Heart right ventricle (tissue), 16 donors: ENCODE data around the gene HSPA4L. TPM values are rescaled to one million over a fixed set of nuclear protein-coding genes. Genes with fewer than 3 reads are reported as not detected.

Source experiments
- ATAC-seq, 8 donors: fragments of 200-7000 bp; cut with Tn5 transposase; one replicate each; pipeline ENCODE4 v1.9.1; 2020; ENCODE audit warnings: mild to moderate bottlenecking in 8 of 8, moderate library complexity in 8 of 8, moderate number of reproducible peaks in 1 of 8
- DNase-seq, 2 donors: peaks; one replicate each; pipeline ENCODE4 v3.0.0-alpha.2; 2020
- H3K27ac ChIP-seq, 10 donors: fragments of 200-600 bp; sonication (generic) in 2 of 10; one replicate each; pipeline versions ENCODE4 v1.5.0 to v1.8.0; 2020 to 2022; ENCODE audit warnings: mild to moderate bottlenecking in 3 of 10
- H3K27me3 ChIP-seq, 7 donors: fragments of 200-600 bp; one replicate each; pipeline ENCODE4 v1.8.0; 2021 to 2022; ENCODE audit warnings: mild to moderate bottlenecking in 2 of 7
- H3K36me3 ChIP-seq, 9 donors: fragments of 200-600 bp; sonication (generic) in 1 of 9; one replicate each; pipeline versions ENCODE4 v1.5.0 to v1.8.0; 2020 to 2022; ENCODE audit warnings: mild to moderate bottlenecking in 2 of 9
- H3K4me1 ChIP-seq, 9 donors: fragments of 200-600 bp; sonication (generic) in 1 of 9; one replicate each; pipeline versions ENCODE4 v1.5.0 to v1.8.0; 2020 to 2022; ENCODE audit warnings: mild to moderate bottlenecking in 4 of 9
- H3K4me3 ChIP-seq, 10 donors: fragments of 200-600 bp; sonication (generic) in 2 of 10; one replicate each; pipeline versions ENCODE4 v1.5.0 to v1.8.0; 2020 to 2022; ENCODE audit warnings: mild to moderate bottlenecking in 7 of 10, moderate library complexity in 2 of 10
- H3K9me3 ChIP-seq, 11 donors: fragments of 200-600 bp in 10 of 11; sonication (generic) in 2 of 11; one replicate each; pipeline versions ENCODE4 v1.5.0 to v1.8.0; 2013 to 2022; ENCODE audit warnings: mild to moderate bottlenecking in 2 of 11, control low read depth in 1 of 11, moderate library complexity in 1 of 11
- WGBS, 2 donors: extraction: QIAGEN DNeasy Blood & Tissue Kit; methylation state at CpG; one replicate each; pipeline ENCODE4 v1.1.7; 2013; ENCODE audit warnings: inconsistent platforms in 1 of 2; 5-methylcytosine and 5-hydroxymethylcytosine counted together
- intact Hi-C, 10 donors: fragments of 100-400 bp; cut with DNase I; formaldehyde crosslinking; loops; one replicate each; pipeline versions ENCODE4 v1.11.1 to v1.14.2; 2022
- polyA plus RNA-seq, 2 donors: library from polyadenylated mRNA; stranded (reverse); fragments of 200-250 nt; gene quantifications; one replicate each; pipeline ENCODE4 v1.2.3, GENCODE V29; 2013
- total RNA-seq, 10 donors: library from RNA; stranded (reverse); fragmentation: NEBNext Ultra II Directional in 3 of 10; extraction: Animal tissue kit (Norgen Biotek cat#: 25700) in 3 of 10; gene quantifications; one replicate each; pipeline versions ENCODE4 v1.2.1 to v1.2.4, GENCODE V29; 2021 to 2023
- TF ChIP-seq, protein P1 (sequence below), 9 donors: fragments of 200-600 bp; sonication (generic) in 2 of 9; IDR thresholded peaks; one replicate each; pipeline versions ENCODE4 v1.5.0 to v1.8.0; 2021 to 2022; ENCODE audit warnings: antibody characterized with exemption in 9 of 9, mild to moderate bottlenecking in 5 of 9, moderate library complexity in 1 of 9
- donor health status: Arrhythmogenic right ventricular cardiomyopathy.
- donor health status: ischemic (EF 13 %, LVEDD 7.1; RV severe dilation, severe dysfunction).
- donor health status: healthy with polysubstance abuse.
- donor health status: DM: no; HTN: yes; CAD: no.
- donor health status: DM: no; HTN: no; CAD: no.
- donor health status: ischemic (EF 25% LVEDD 6.9; RV normal size, moderate dysfunction).
- donor health status: ischemic (EF 25% LVEDD 5.7; RV mildly dilated, moderate dysfunction).
- donor health status: healthy.
- donor health status: DM: yes; HTN: yes; CAD: no.
- donor health status: Ischemic cardiomyopathy.
- donor health status: ischemic (EF 35%, LVEDD 5.7; RV mildly dilated, moderate dysfunction).
- donor health status: nonischemic (EF 11% LVEDD 7.7; RV severe dilation, severe dysfunction).
- donor health status: DM: yes; HTN: yes; CAD: no.
- donor health status: PGD.
- donor health status: ischemic (EF 29% LVEDD 5.4; RV normal size, mild dysfunction).
- donor health status: nonischemic (EF 23%, LVEDD 6.1; RV moderate dilation, normal function).

The HSPA4L gene
- total and polyA plus RNA-seq, 12 donors, result 1.2 to 21.9 (median 11.1) TPM

DNA sequence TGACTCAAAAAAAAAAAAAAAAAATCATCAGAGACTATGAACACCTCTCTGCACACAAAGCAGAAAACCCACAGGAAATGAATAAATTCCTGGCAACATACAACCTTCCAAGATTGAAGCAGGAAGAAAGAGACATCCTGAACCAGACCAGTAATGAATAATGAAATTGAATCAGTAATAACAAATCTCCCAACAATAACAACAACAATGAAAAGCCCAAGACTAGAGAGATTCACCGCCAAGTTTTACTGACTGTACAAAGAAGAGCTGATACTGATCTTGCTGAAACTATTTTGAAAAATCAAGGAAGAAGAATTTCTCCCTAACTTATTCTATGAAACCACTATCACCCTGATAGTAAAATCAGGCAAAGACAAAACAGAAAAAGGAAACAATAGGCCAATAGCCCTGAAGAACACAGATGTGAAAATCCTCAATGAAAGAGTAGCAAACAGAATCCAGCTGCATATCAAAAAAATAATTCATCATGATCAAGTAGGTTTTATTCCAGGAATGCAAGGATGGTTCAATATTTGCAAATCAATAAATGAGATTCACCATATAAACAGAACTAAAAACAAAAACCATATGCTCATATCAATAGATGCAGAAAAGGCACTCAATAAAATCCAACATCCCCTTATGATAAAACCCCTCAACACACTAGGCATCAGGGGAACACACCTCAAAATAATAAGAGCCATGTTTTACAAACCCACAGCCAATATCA is 67.5 kb downstream of the HSPA4L start:
- no peak for ATAC-seq
- Histone ChIP-seq H3K27ac (no peak overlapping the region), H3K9me3 (peaks cover 0 to 79% (median 32%) of the 10 kb centered on the region in 11 donors), H3K36me3 (no peaks in the 10 kb centered on the region), H3K4me3 (no peak overlapping the region), H3K4me1 (no peaks in the 10 kb centered on the region), H3K27me3 (no peaks in the 10 kb centered on the region)
- no peak for DNase-seq
- intact Hi-C loops, result loop anchor here in 1 of 10 donors (10.0 kb wide), 1 partner anchor 45 kb away; no protein-coding TSS in a partner anchor
- TF ChIP-seq, protein P1, sequence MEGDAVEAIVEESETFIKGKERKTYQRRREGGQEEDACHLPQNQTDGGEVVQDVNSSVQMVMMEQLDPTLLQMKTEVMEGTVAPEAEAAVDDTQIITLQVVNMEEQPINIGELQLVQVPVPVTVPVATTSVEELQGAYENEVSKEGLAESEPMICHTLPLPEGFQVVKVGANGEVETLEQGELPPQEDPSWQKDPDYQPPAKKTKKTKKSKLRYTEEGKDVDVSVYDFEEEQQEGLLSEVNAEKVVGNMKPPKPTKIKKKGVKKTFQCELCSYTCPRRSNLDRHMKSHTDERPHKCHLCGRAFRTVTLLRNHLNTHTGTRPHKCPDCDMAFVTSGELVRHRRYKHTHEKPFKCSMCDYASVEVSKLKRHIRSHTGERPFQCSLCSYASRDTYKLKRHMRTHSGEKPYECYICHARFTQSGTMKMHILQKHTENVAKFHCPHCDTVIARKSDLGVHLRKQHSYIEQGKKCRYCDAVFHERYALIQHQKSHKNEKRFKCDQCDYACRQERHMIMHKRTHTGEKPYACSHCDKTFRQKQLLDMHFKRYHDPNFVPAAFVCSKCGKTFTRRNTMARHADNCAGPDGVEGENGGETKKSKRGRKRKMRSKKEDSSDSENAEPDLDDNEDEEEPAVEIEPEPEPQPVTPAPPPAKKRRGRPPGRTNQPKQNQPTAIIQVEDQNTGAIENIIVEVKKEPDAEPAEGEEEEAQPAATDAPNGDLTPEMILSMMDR (IDR thresholded peaks at IDR 0.05), result no peak
- WGBS, 2 donors, result 85 to 86% methylated on average over 1 of the region's 1 CpG

DNA sequence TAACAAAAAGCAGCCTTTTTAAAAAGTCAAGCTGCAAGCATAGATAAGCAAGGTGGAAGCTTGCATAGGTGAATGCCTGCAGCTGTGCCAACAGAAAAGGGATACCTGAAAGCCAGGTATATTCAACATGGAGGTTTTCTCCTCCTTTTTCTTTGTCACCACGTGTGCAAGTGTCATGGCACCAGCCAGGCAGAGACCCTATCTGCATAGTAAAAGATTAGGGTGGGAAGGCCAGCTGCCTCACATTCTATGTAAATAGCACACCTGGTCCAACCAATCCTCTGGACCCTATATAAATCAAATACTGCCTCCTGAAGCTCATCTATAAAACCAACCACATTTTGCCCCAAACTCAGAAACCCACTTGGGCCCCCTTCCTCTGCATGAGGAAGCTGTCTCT is 70.5 kb downstream of the HSPA4L start:
- DNase-seq, result no peak
- peaks cover 0 to 62% (median 32%) of the 10 kb centered on the region in 11 donors for H3K9me3 ChIP-seq
- intact Hi-C loops, result no loop called here
- no peaks in the 10 kb centered on the region for H3K27me3 ChIP-seq
- ATAC-seq, result no peak
- 20 to 30% methylated on average over 1 of the region's 1 CpG for WGBS, 2 donors
- TF ChIP-seq, protein P1 (IDR thresholded peaks at IDR 0.05), result no peak
- H3K27ac ChIP-seq, result no peak overlapping the region
- H3K4me3 ChIP-seq, result no peak overlapping the region
- H3K36me3 ChIP-seq, result no peaks in the 10 kb centered on the region
- peaks cover 0 to 14% (median 8%) of the 10 kb centered on the region in 9 donors for H3K4me1 ChIP-seq

DNA sequence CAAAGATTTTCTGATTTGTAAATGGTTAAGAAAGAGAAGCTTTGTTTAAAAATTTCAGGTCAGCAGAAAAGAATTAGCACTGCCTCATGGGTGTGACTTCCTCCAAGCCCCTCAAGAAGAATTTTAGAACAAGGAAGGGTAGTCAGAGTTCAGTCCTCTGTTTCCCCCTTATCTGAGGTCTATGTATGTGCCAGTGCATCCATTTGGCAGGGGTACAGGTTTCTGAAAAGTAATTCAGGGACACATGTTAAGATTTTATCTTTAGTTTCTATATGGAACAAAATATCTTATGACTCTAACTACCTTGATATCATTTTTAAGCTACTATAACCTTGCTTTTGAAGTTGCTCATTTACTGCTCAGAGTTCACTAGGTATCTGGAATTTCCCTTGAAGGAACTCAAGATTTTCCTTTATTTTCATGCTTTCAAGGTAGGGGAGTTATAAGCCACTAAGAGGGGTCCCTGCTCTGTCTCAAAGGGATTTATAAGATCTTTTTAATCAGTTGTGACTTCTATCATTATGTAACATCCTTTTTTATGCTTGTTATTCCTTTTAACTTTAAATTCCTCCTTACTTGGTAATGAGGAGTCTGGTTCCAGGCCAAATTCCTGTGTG is 74.2 kb downstream of the HSPA4L start:
- ATAC-seq (no peak), DNase-seq (no peak)
- Histone ChIP-seq H3K4me1 (peaks cover 0 to 14% (median 8%) of the 10 kb centered on the region in 9 donors), H3K9me3 (peaks cover 0 to 43% (median 6%) of the 10 kb centered on the region in 11 donors), H3K36me3 (no peaks in the 10 kb centered on the region), H3K27me3 (no peaks in the 10 kb centered on the region), H3K4me3 (no peak overlapping the region), H3K27ac (no peak overlapping the region)
- TF ChIP-seq, protein P1 (IDR thresholded peaks at IDR 0.05), result no peak
- intact Hi-C loops, result no loop called here

DNA sequence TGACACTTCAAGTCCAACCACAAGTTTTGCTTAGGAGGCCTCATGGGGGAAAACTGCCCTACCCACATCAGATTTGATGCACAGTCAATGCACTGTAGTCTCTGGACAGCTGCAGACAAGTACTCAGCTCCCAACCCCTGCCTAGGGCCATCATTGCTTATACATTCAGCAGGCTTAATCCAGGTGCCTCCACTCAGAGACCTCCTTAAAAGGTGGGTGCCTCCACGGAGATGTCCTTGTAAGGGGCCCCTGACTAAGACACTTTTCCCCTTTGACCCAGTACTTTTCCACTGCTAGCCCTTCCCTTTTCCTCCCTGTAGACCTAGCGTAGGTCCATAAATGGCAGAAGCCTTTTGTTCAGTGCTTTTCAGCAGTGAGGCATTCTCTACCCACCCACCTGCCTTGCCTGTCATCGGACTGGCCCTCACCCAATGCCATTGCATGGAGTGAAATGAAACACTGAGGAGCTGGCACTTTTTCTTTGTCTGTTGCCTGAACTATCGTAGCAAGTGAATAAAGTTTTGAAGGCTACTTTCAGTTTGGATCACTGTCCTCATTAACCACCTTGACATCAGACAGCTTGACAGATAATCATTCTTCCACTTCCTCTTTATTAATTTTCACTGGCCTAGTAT is 74.8 kb downstream of the HSPA4L start:
- no peaks in the 10 kb centered on the region for H3K36me3 ChIP-seq
- TF ChIP-seq, protein P1 (IDR thresholded peaks at IDR 0.05), result no peak
- DNase-seq (no peak), ATAC-seq (peak in 3 of 8 donors; percentile 19 to 39 (median 33))
- no peak overlapping the region for H3K27ac ChIP-seq
- 79 to 84% methylated on average over 4 of the region's 4 CpGs for WGBS, 2 donors
- peaks cover 0 to 37% (median 4%) of the 10 kb centered on the region in 11 donors for H3K9me3 ChIP-seq
- H3K27me3 ChIP-seq, result no peaks in the 10 kb centered on the region
- intact Hi-C loops, result no loop called here
- no peak overlapping the region for H3K4me3 ChIP-seq
- peaks cover 0 to 14% (median 8%) of the 10 kb centered on the region in 9 donors for H3K4me1 ChIP-seq
